OCI-LY3 (cell line): ENCODE results near the gene POU5F1.

ENCODE experiments used
- H2AFZ ChIP-seq: fragments of 200-600, 300-600 bp; shearing (Covaris generic); 2 replicates; pipeline ENCODE4 v1.6.0; 2014; ENCODE audit warnings: antibody characterized with exemption, low read depth, low read length
- H3K27ac ChIP-seq: fragments of 200-600, 300-600 bp; sonication (generic); 2 replicates; pipeline ENCODE4 v1.5.1; 2014; ENCODE audit warnings: mild to moderate bottlenecking, low read length, moderate library complexity, mixed read lengths
- H3K27me3 ChIP-seq: fragments of 200-600, 300-600 bp; sonication (generic); 2 replicates; pipeline ENCODE4 v1.6.1; 2014; ENCODE audit warnings: low read depth, low read length, mixed read lengths
- H3K36me3 ChIP-seq: fragments of 200-600, 300-600 bp; sonication (generic); replicated peaks from 2 replicates; pipeline ENCODE3; 2014; ENCODE audit warnings: low read depth, low read length, mixed read lengths
- H3K4me1 ChIP-seq: fragments of 300-600, 200-600 bp; sonication (generic); 2 replicates; pipeline ENCODE4 v1.6.1; 2014; ENCODE audit warnings: low read length, mixed read lengths
- H3K4me2 ChIP-seq: fragments of 200-600, 300-600 bp; sonication (generic); 2 replicates; pipeline ENCODE4 v1.6.1; 2014; ENCODE audit warnings: low read length, mixed read lengths
- H3K4me3 ChIP-seq: fragments of 300-600, 200-600 bp; sonication (generic); 2 replicates; pipeline ENCODE4 v1.5.1; 2014; ENCODE audit warnings: antibody characterized with exemption, mild to moderate bottlenecking, low read length, moderate library complexity
- H3K79me2 ChIP-seq: fragments of 300-600, 200-600 bp; shearing (Covaris generic); 2 replicates; pipeline ENCODE4 v1.6.1; 2014; ENCODE audit warnings: mild to moderate bottlenecking, low read length, mixed read lengths
- H3K9ac ChIP-seq: fragments of 300-600, 200-600 bp; shearing (Covaris generic); 2 replicates; pipeline ENCODE4 v1.6.0; 2014; ENCODE audit warnings: mild to moderate bottlenecking, low read length, moderate library complexity
- H3K9me3 ChIP-seq: fragments of 200-600, 300-600 bp; shearing (Covaris generic); 2 replicates; pipeline ENCODE4 v1.6.1; 2014; ENCODE audit warnings: low read length, mixed read lengths; ENCODE audit not compliant: insufficient read depth
- H4K20me1 ChIP-seq: fragments of 200-600, 300-600 bp; sonication (generic); 2 replicates; pipeline ENCODE4 v1.6.1; 2016; ENCODE audit warnings: low read length, mixed read lengths; ENCODE audit not compliant: insufficient read depth
- EZH2phosphoT487 ChIP-seq: fragments of 200-600 bp; shearing (Covaris generic); IDR thresholded peaks from 2 replicates; pipeline ENCODE4 v1.6.1; 2018; ENCODE audit warnings: antibody characterized with exemption, mixed run types, low read depth
- TF ChIP-seq, protein P1 (sequence below): fragments of 200-600, 300-600 bp; sonication (generic); IDR thresholded peaks from 2 replicates; pipeline ENCODE4 v1.5.1; 2014; ENCODE audit warnings: antibody characterized with exemption, low read length, low read depth

POU5F1 gene

DNA sequence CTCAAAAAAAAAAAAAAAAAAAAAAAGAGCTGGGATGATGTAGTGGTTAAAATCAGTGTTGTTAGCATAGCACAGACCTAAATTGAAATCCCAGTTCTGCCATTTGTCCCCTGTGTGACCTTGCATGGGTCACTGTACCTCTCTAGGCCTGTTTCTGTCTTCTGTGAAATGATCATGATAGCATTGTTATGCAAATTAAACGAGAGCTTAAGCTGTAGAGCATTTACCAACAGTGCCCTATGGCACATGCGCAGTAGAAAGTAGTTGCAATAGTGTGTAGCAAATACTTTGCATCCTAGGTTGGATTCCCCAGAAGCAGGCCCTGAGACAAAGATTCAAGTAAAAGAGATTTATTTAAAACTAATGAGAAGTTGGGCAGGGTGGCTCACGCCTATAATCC, 38.9 kb downstream of the POU5F1 start:
- H3K36me3 ChIP-seq, result no peaks in the 10 kb centered on the region
- H3K9me3 ChIP-seq, result no peaks in the 10 kb centered on the region
- H3K79me2 ChIP-seq, result no peaks in the 10 kb centered on the region
- H3K27ac ChIP-seq, result no peak overlapping the region
- H3K27me3 ChIP-seq, result no peaks in the 10 kb centered on the region
- H2AFZ ChIP-seq, result no peak overlapping the region
- TF ChIP-seq, protein P1, sequence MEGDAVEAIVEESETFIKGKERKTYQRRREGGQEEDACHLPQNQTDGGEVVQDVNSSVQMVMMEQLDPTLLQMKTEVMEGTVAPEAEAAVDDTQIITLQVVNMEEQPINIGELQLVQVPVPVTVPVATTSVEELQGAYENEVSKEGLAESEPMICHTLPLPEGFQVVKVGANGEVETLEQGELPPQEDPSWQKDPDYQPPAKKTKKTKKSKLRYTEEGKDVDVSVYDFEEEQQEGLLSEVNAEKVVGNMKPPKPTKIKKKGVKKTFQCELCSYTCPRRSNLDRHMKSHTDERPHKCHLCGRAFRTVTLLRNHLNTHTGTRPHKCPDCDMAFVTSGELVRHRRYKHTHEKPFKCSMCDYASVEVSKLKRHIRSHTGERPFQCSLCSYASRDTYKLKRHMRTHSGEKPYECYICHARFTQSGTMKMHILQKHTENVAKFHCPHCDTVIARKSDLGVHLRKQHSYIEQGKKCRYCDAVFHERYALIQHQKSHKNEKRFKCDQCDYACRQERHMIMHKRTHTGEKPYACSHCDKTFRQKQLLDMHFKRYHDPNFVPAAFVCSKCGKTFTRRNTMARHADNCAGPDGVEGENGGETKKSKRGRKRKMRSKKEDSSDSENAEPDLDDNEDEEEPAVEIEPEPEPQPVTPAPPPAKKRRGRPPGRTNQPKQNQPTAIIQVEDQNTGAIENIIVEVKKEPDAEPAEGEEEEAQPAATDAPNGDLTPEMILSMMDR, result no peak
- no peak for TF ChIP-seq EZH2phosphoT487
- no peaks in the 10 kb centered on the region for H4K20me1 ChIP-seq
- no peak overlapping the region for H3K4me3 ChIP-seq
- H3K4me1 ChIP-seq, result peaks cover 10% of the 10 kb centered on the region
- H3K9ac ChIP-seq, result no peak overlapping the region
- H3K4me2 ChIP-seq, result no peak overlapping the region

DNA sequence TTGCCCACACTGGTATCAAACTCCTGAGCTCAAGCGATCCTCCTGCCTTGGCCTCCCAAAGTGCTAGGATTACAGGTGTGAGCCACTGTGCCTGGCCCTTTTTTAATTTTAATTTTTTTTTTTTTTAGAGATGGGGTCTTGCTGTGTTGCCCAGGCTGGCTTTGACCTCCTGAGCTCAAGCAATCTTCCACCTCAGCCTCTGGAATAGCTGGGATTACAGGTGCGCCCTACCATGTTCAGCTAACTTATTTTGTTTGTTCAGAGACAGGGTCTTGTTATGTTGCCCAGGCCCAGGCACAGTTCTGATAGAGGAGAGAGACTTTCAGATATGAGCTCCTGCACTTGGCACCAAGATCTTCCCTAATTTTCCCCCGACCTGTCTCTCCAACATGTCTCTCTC, 39.7 kb downstream of the POU5F1 start:
- H3K4me2 ChIP-seq, result no peak overlapping the region
- no peak overlapping the region for H3K4me3 ChIP-seq

DNA sequence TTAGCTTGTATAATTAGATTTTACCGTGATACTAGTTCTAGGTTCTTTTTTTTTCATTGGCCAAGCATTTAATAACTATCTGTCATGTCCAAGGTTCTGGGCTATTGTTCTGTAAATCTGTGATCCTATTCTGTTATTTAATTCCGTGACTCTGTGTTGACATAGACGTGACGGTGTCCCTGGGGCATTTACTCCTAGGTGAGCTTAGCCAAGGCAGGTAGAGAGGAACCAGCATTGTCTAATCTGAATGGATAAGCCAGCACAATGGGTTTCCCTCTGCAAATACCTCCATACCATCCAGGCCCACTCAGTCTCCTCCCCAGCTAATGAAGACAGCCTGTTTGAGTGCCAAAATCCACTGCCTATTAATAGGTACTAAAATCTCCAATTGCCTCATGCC, 41.4 kb downstream of the POU5F1 start:
- Histone ChIP-seq H3K4me2 (no peak overlapping the region), H4K20me1 (no peaks in the 10 kb centered on the region), H3K9me3 (no peaks in the 10 kb centered on the region), H3K27me3 (no peaks in the 10 kb centered on the region), H3K79me2 (no peaks in the 10 kb centered on the region), H3K4me3 (no peak overlapping the region), H3K27ac (no peak overlapping the region), H3K9ac (no peak overlapping the region), H2AFZ (no peak overlapping the region), H3K36me3 (no peaks in the 10 kb centered on the region), H3K4me1 (peaks cover 10% of the 10 kb centered on the region)
- TF ChIP-seq EZH2phosphoT487, result no peak
- TF ChIP-seq, protein P1, result no peak

More for the DNA sequence above, 39.7 kb downstream of the POU5F1 start:
- H3K27ac ChIP-seq, result no peak overlapping the region
- TF ChIP-seq, protein P1, result no peak
- no peaks in the 10 kb centered on the region for H3K9me3 ChIP-seq
- H3K36me3 ChIP-seq, result no peaks in the 10 kb centered on the region
- no peak overlapping the region for H2AFZ ChIP-seq
- H3K4me1 ChIP-seq, result peaks cover 10% of the 10 kb centered on the region
- no peaks in the 10 kb centered on the region for H4K20me1 ChIP-seq
- H3K9ac ChIP-seq, result no peak overlapping the region
- H3K79me2 ChIP-seq, result no peaks in the 10 kb centered on the region
- no peaks in the 10 kb centered on the region for H3K27me3 ChIP-seq

DNA sequence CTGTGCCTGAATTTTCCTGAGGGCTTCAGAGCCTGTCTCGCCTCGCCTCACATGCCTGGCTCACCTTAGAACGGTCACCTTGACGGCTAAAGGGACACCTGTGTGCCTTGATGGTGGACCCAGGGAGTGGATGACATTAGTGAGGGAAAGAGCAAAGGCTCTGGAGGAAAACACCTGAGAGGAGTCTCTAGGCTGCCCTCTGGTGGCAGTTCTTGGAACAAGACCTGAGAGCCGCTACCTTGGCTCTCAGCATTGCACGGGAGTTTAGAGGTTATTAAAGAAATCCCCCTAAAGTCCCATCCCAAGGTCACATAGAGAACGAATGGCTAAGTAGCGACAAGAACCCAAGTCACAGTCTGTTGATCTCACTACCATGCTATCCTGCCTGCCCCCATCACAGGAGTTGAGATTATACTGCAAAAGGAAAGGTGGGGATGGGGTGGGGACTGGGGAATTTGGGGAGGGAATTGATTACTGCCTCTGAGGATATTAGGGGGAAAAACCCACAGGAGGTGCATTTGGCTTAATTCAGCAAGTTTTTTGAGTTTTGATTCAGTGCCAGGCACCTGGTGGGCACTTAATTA, 42.3 kb downstream of the POU5F1 start:
- H3K9me3 ChIP-seq, result no peaks in the 10 kb centered on the region
- no peak overlapping the region for H3K9ac ChIP-seq
- H3K79me2 ChIP-seq, result no peaks in the 10 kb centered on the region
- 0 out of 2 replicates have a peak overlapping the region, but pooled peaks have one; percentile 70 for H2AFZ ChIP-seq
- H3K36me3 ChIP-seq, result no peaks in the 10 kb centered on the region
- no peaks in the 10 kb centered on the region for H3K27me3 ChIP-seq
- no peak for TF ChIP-seq EZH2phosphoT487
- TF ChIP-seq, protein P1, result peak; percentile 56
- H3K4me1 ChIP-seq, result peaks cover 10% of the 10 kb centered on the region
- H3K27ac ChIP-seq, result no peak overlapping the region
- H3K4me3 ChIP-seq, result 0 out of 2 replicates have a peak overlapping the region, but pooled peaks have one; percentile 31
- peak overlapping the region; percentile 56 for H3K4me2 ChIP-seq
- H4K20me1 ChIP-seq, result no peaks in the 10 kb centered on the region
